KMS-11 (cell line): Measurements from ENCODE around the gene RNF31.

ENCODE experiments used
- H2AFZ ChIP-seq: fragments of 200-600 bp; sonication (generic); 2 replicates; pipeline ENCODE4 v1.6.1; 2016; ENCODE audit warnings: antibody characterized with exemption, mixed run types, low read depth
- H3K27ac ChIP-seq: fragments of 200-600 bp; sonication (generic); 2 replicates; pipeline ENCODE4 v1.6.1; 2016; ENCODE audit warnings: mild to moderate bottlenecking, mixed run types
- H3K27me3 ChIP-seq: fragments of 200-600 bp; sonication (generic); 2 replicates; pipeline ENCODE4 v1.6.1; 2017; ENCODE audit warnings: mild to moderate bottlenecking, low read depth, mixed run types, moderate library complexity; ENCODE audit not compliant: insufficient read depth
- H3K36me3 ChIP-seq: fragments of 200-600 bp; sonication (generic); 2 replicates; pipeline ENCODE4 v1.6.1; 2017; ENCODE audit warnings: mild to moderate bottlenecking, mixed run types; ENCODE audit not compliant: insufficient read depth
- H3K4me1 ChIP-seq: fragments of 200-600 bp; sonication (generic); 2 replicates; pipeline ENCODE4 v1.6.1; 2016; ENCODE audit warnings: mild to moderate bottlenecking, low read depth, mixed run types; ENCODE audit not compliant: poor library complexity, severe bottlenecking
- H3K4me2 ChIP-seq: fragments of 200-600 bp; sonication (generic); 2 replicates; pipeline ENCODE4 v1.7.0; 2016; ENCODE audit warnings: mild to moderate bottlenecking, mixed run types
- H3K4me3 ChIP-seq: fragments of 200-600 bp; sonication (generic); IDR thresholded peaks from 2 replicates; pipeline ENCODE4 v1.6.1; 2017; ENCODE audit warnings: low read depth, low read length, mixed read lengths; ENCODE audit not compliant: insufficient read depth
- H3K79me2 ChIP-seq: fragments of 200-600 bp; sonication (generic); 2 replicates; pipeline ENCODE4 v1.6.1; 2016; ENCODE audit warnings: low read depth, mixed run types; ENCODE audit not compliant: insufficient read depth
- H3K9ac ChIP-seq: fragments of 200-600 bp; sonication (generic); 2 replicates; pipeline ENCODE4 v1.6.1; 2016; ENCODE audit warnings: mild to moderate bottlenecking, mixed run types
- H4K20me1 ChIP-seq: fragments of 200-600 bp; sonication (generic); 2 replicates; pipeline ENCODE4 v1.6.1; 2016; ENCODE audit warnings: mild to moderate bottlenecking, mixed run types; ENCODE audit not compliant: insufficient read depth
- TF ChIP-seq, protein P1 (sequence below): fragments of 200-600 bp; sonication (generic); conservative IDR thresholded peaks from 2 replicates; pipeline ENCODE4 v1.6.1; 2017; ENCODE audit warnings: low read depth, mild to moderate bottlenecking, antibody characterized with exemption, low read length, moderate library complexity, mixed read lengths

Gene RNF31

DNA sequence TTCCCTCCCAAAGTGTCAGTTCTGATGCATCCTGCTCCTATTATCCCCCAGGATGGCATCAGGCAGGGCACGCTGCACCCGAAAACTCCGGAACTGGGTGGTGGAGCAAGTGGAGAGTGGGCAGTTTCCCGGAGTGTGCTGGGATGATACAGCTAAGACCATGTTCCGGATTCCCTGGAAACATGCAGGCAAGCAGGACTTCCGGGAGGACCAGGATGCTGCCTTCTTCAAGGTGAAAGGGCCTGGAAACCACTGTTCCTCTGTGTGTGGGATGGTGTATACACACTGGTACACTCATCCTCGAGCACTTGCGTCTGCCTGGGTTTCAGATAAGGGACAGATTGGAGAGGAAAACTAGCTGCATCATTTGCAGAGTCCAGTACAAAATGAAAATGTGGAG lies 14.8 kb downstream of the RNF31 start:
- Histone ChIP-seq H3K27ac (no peak overlapping the region), H3K27me3 (no peaks in the 10 kb centered on the region), H3K4me1 (peaks cover 14% of the 10 kb centered on the region), H4K20me1 (no peaks in the 10 kb centered on the region), H3K9ac (no peak overlapping the region), H3K79me2 (no peaks in the 10 kb centered on the region), H2AFZ (no peak overlapping the region), H3K36me3 (no peaks in the 10 kb centered on the region), H3K4me3 (no peak overlapping the region), H3K4me2 (peak overlapping the region; percentile 79)
- TF ChIP-seq, protein P1, sequence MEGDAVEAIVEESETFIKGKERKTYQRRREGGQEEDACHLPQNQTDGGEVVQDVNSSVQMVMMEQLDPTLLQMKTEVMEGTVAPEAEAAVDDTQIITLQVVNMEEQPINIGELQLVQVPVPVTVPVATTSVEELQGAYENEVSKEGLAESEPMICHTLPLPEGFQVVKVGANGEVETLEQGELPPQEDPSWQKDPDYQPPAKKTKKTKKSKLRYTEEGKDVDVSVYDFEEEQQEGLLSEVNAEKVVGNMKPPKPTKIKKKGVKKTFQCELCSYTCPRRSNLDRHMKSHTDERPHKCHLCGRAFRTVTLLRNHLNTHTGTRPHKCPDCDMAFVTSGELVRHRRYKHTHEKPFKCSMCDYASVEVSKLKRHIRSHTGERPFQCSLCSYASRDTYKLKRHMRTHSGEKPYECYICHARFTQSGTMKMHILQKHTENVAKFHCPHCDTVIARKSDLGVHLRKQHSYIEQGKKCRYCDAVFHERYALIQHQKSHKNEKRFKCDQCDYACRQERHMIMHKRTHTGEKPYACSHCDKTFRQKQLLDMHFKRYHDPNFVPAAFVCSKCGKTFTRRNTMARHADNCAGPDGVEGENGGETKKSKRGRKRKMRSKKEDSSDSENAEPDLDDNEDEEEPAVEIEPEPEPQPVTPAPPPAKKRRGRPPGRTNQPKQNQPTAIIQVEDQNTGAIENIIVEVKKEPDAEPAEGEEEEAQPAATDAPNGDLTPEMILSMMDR: no peak

GRCh38 chr14:24164518-24164991 lies 17.3 kb downstream of the RNF31 start:
- H2AFZ ChIP-seq: no peak overlapping the region
- H3K4me1 ChIP-seq: peaks cover 22% of the 10 kb centered on the region
- H3K9ac ChIP-seq: no peak overlapping the region
- H4K20me1 ChIP-seq: no peaks in the 10 kb centered on the region
- no peak overlapping the region for H3K27ac ChIP-seq
- H3K4me2 ChIP-seq: no peak overlapping the region
- H3K27me3 ChIP-seq: no peaks in the 10 kb centered on the region
- no peaks in the 10 kb centered on the region for H3K79me2 ChIP-seq
- TF ChIP-seq, protein P1: no peak
- H3K4me3 ChIP-seq: no peak overlapping the region
- H3K36me3 ChIP-seq: no peaks in the 10 kb centered on the region

GRCh38 chr14:24165785-24166184 lies 18.5 kb downstream of the RNF31 start:
- Histone ChIP-seq H3K36me3 (no peaks in the 10 kb centered on the region), H3K27me3 (no peaks in the 10 kb centered on the region), H3K9ac (no peak overlapping the region), H3K79me2 (no peaks in the 10 kb centered on the region), H3K27ac (no peak overlapping the region), H3K4me3 (no peak overlapping the region), H3K4me1 (peaks cover 17% of the 10 kb centered on the region), H4K20me1 (no peaks in the 10 kb centered on the region), H2AFZ (no peak overlapping the region), H3K4me2 (no peak overlapping the region)
- TF ChIP-seq, protein P1: no peak

- H3K79me2 ChIP-seq: no peaks in the 10 kb centered on the region
- no peak overlapping the region for H3K9ac ChIP-seq
- no peaks in the 10 kb centered on the region for H3K36me3 ChIP-seq
These were observed 20.3 kb downstream of the RNF31 start for GRCh38 chr14:24167469-24168114.

More at GRCh38 chr14:24167469-24168114, 20.3 kb downstream of the RNF31 start:
- H3K4me2 ChIP-seq: no peak overlapping the region
- H4K20me1 ChIP-seq: no peaks in the 10 kb centered on the region
- no peak overlapping the region for H3K27ac ChIP-seq
- H3K4me1 ChIP-seq: peaks cover 8% of the 10 kb centered on the region
- H2AFZ ChIP-seq: no peak overlapping the region
- H3K4me3 ChIP-seq: no peak overlapping the region
- TF ChIP-seq, protein P1: no peak
- H3K27me3 ChIP-seq: no peaks in the 10 kb centered on the region
